CD4-positive, alpha-beta T cell treated with Interleukin-15 for 1 hour (primary cell): ENCODE data around the gene CFTR.

ENCODE experiments used
- DNase-seq: peaks from one replicate; pipeline ENCODE4 v3.0.0-alpha.2; 2020

Gene CFTR

GRCh38 chr7:117592011-117592635 lies 112.3 kb downstream of the CFTR start:
- no peak for DNase-seq

GRCh38 chr7:117596134-117596533 lies 116.3 kb downstream of the CFTR start:
- DNase-seq = no peak

DNA sequence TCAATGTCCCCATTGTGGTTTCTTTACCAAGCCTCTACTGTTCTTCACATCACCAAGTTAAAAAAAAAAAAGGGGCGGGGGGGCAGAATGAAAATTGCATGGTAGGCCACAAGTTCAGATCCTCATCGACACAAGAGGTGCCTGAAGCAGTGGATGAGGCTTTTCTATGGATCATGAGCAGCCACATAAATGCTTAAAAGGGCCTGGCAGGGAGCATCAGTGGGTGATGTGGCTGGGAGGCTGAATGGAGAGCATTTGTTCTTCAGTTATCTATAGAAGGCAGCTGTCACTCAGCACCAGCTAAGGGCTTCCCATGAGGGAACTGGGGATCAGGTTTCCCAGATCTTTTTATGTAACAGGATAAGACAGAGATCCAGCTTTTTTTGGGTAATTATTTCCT lies 117.9 kb downstream of the CFTR start:
- no peak for DNase-seq

- no peak for DNase-seq
Observed at GRCh38 chr7:117600911-117601310, 121.1 kb downstream of the CFTR start.

DNA sequence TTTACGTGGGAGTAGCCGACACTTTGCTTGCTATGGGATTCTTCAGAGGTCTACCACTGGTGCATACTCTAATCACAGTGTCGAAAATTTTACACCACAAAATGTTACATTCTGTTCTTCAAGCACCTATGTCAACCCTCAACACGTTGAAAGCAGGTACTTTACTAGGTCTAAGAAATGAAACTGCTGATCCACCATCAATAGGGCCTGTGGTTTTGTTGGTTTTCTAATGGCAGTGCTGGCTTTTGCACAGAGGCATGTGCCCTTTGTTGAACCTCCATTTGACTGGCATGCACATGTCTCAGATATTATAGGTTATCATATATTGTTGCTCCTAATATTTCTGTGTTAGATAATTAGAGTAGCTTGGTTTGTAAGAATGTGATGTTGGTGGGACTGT lies 123.8 kb downstream of the CFTR start:
- no peak for DNase-seq

GRCh38 chr7:117605712-117606111 lies 125.9 kb downstream of the CFTR start:
- no peak for DNase-seq

DNA sequence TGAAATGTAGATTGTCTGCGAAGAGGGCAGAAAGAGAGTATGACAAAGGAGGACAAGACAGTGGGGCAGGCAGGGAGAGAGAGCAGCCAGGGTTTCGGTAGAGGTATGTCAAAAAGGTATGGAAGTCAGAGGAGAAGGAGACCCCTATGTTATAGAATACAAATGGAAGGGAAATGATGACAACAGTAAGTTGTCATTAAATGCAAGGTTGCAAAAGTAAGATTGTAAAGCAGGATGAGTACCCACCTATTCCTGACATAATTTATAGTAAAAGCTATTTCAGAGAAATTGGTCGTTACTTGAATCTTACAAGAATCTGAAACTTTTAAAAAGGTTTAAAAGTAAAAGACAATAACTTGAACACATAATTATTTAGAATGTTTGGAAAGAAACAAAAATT lies 126.3 kb downstream of the CFTR start:
- no peak for DNase-seq

DNA sequence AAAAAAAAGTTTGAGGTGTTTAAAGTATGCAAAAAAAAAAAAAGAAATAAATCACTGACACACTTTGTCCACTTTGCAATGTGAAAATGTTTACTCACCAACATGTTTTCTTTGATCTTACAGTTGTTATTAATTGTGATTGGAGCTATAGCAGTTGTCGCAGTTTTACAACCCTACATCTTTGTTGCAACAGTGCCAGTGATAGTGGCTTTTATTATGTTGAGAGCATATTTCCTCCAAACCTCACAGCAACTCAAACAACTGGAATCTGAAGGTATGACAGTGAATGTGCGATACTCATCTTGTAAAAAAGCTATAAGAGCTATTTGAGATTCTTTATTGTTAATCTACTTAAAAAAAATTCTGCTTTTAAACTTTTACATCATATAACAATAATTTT lies 130.6 kb downstream of the CFTR start:
- DNase-seq = no peak

DNA sequence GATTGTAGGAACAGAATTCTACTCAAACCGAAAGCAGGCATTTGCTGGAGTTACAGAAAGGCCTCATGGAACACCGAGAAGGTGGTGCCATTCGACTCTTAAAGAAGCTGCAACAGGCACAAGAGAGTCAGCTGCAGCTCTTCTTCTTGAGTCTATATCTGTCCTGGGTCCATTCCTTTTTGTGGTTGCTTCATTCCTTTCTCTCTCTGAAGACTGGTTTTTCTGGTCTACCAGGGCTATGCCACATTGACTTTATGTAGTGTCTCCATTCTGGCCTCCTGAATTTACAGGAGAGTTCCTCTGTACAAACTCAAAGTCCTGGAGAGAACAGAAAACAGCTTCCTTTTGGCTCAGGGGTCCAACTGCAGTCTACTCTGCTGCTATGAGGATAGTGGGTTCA lies 132.8 kb downstream of the CFTR start:
- no peak for DNase-seq

GRCh38 chr7:117616694-117617093 lies 136.9 kb downstream of the CFTR start:
- DNase-seq = no peak

DNA sequence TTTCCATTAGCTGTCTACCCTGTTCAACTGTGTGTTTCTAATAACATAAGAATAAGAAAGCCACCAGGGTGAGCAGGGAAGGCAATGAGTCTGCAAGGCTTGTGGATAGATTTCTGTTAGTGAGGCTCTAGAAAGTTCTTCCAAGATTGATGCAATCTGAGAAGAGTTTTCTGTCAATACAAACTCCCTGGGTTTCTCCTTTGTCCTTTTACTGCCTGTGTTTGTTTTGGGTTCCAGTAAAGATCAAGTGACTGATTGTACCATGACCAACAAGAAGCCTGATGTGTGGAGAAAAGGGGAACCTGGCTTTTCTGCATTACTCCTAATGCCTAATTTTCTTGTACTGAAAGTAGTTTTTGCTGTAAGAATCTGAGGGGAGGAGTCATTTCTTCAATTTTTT lies 139.9 kb downstream of the CFTR start:
- DNase-seq = no peak

- DNase-seq = no peak
Observed at GRCh38 chr7:117621075-117621618, 141.3 kb downstream of the CFTR start.

GRCh38 chr7:117623606-117624005 lies 143.8 kb downstream of the CFTR start:
- DNase-seq = no peak

GRCh38 chr7:117630501-117630900 lies 150.7 kb downstream of the CFTR start:
- no peak for DNase-seq

DNA sequence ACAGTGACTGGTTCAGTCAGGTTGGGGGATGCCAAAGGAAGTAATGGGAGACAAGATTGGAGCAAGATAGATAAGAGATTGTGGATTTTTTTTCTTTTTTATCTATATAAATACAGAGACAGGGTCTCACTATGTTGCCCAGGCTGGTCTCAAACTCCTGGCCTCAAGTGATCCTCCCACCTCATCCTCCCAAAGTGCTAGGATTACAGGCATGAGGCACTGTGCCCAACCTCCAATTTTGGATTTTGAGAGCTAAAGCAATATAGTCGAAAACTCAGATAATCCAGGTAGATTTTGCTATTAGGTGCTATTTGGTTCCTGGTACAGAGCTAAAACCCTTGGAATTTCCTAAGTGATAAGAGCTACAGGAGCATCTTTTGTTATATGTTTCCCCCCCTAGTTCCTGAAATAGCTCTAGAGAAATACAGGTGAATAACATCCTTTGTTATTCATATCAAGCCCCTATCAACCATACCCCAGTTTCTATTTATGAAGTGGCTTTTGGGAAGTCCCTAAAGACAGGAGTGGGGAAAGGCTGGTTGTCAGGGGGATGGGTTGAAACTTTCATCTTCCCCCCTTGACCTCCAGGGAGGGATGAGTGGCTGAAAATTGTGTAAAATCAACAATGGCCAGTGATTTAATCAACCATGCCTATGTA lies 151.2 kb downstream of the CFTR start:
- DNase-seq = no peak

- no peak for DNase-seq
Observed at GRCh38 chr7:117631652-117632051, 151.8 kb downstream of the CFTR start.

- no peak for DNase-seq
Observed at GRCh38 chr7:117637937-117638336, 158.1 kb downstream of the CFTR start.

DNA sequence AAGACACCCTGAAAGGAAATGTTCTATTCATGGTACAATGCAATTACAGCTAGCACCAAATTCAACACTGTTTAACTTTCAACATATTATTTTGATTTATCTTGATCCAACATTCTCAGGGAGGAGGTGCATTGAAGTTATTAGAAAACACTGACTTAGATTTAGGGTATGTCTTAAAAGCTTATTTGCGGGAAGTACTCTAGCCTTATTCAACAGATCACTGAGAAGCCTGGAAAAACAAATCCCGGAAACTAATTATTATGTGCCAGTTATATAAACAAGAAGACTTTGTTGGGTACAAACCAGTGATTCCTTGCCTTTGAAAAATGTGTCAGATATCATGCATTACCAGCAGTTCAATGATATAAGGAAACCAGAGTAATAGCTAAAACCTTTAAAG lies 160.1 kb downstream of the CFTR start:
- no peak for DNase-seq

DNA sequence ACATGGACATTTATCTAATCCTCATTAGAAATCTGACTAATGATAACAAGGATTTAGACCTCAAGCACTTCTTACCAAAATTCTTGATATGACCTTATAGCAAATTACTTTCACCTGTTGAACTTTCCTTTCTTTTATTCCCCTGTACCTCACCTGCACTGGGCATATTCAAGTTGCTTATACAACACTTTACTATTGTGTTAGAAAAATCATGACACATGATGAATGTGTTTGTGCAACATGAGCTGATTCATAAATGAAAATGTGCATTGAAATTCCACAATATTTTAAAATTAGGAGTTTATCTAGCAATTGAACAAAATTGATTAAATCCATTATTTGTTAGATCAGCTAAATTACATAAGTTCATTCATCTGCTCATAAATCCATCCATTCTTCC lies 160.6 kb downstream of the CFTR start:
- no peak for DNase-seq

DNA sequence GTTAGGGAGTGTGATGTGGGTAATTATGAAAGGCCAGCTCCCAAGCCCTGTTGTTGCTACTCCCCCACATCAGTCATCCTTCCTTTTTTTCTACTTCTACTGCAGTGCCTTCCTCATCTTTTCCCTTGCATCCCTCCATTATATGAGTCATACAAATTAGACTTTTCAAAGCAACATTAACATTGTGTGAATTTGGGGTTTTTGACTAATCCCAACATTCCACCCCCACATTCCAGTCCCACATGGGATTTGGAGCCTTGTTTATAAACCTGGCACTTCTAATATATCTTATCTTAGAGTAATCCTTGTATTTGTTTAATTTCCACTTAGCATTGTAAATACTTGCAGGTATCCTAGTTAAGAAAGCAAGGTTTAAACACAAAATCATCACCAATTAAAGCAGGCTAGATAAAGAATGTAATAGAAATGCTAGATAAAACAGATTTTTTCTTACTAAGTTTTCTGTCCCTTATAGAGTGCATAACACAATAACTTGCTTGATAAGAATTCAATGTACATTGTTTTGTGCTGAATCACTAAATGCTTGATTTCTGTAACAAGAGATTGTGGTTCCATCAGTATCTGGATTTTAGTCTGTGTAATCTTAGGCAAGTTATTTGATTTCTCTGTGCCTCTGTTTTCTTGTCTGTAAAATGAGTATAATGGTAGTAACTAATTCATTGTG lies 165.8 kb downstream of the CFTR start:
- no peak for DNase-seq

DNA sequence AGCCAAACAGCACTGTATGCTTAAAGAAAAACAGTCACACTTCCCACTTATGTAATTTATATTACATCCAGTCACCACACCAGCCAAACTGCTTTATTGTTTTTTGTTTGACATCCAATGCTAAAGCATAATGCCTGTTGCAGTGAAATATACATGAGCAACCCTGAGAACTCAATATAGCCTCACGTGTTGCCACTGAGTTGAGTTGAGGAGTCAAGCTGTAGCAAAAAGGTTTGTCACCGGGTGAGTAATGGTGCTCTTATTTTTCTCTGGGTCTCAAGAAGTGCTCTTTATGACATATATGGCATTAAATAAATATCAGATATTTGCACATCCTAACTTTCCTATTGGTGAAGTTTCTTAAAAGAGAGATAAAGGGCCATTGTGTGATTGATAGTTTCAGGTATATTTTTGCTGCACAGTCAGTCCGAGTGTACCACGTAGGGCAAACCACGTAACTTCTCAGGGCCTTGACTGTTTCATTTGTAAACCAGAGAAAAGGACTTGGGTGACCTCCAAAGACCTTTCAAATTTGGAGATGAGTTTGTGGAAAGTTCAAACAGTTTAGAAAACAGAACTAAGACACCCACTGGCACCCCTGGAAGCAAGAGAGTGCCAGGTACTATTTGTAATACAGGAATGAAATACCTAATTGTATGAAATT lies 168.5 kb downstream of the CFTR start:
- DNase-seq = no peak

- no peak for DNase-seq
Observed at GRCh38 chr7:117652943-117653680, 173.3 kb downstream of the CFTR start.

- DNase-seq = no peak
Observed at GRCh38 chr7:117654780-117655179, 175.0 kb downstream of the CFTR start.
